Measurements from ENCODE around the gene DYNLT4. TPM values are rescaled to one million over a fixed set of nuclear protein-coding genes. Genes with fewer than 3 reads are reported as not detected.
A peak's percentile ranks its signal among the peaks of the same experiment; 100 is the strongest.
"Not testable (repeated sequence)": the region's sequence is repeated elsewhere in the genome, so short reads cannot be mapped to it uniquely, and the experiment has no call there.

DYNLT4 gene
- total RNA-seq, 4 donors from 2014 or later, result 1.4 TPM; not detected in 3

- no peaks in the 10 kb centered on the region for H3K36me3 ChIP-seq
- H3K27ac ChIP-seq, result peak overlapping the region in 1 of 4 donors; percentile 14
- 59% methylated on average over 23 of the region's 24 CpGs; no CpG with 5 or more reads in 1 of the 2 donors for WGBS, 2 donors (ENCODE audit: low coverage in 1 of 2)
- intact Hi-C loops (cut with DNase I; ENCODE audit: low total_unique reads) (no loop called here), in situ Hi-C loops (cut with MboI; ENCODE audit: low pct_ligation_motif_present in 1 of 4, low pct_unique_long_range_greater_than_20kb in 1 of 4, low sequenced_read_pairs in 3 of 4) (loop anchor here in 3 of 4 donors (25.0 kb wide), 3 partner anchors 186 to 661 kb away; partner anchors contain the start of genes HECTD3 (in 1 of the 3), TESK2 (in 1 of the 3) and UROD (in 1 of the 3))
- no peaks in the 10 kb centered on the region for H3K27me3 ChIP-seq
- DNase-seq, result peak; percentile 30
- no peak overlapping the region for H3K4me3 ChIP-seq
- H3K9me3 ChIP-seq, result no peaks in the 10 kb centered on the region
- TF ChIP-seq CTCF (IDR thresholded peaks at IDR 0.05) (no peak), EP300 (IDR thresholded peaks at IDR 0.05; ENCODE audit: low read depth) (no peak), POLR2A (IDR thresholded peaks at IDR 0.05) (no peak), POLR2AphosphoS5 (IDR thresholded peaks at IDR 0.05) (no peak)
- no peaks in the 10 kb centered on the region for H3K4me1 ChIP-seq
These were observed 19.4 kb upstream of the DYNLT4 start for GRCh38 chr1:44826375-44827196.

GRCh38 chr1:44824392-44824791 lies 17.2 kb upstream of the DYNLT4 start:
- H3K27ac ChIP-seq; H3K36me3 ChIP-seq; H3K4me3 ChIP-seq; in situ Hi-C loops (cut with MboI; ENCODE audit: low pct_ligation_motif_present in 1 of 4, low pct_unique_long_range_greater_than_20kb in 1 of 4, low sequenced_read_pairs in 3 of 4); H3K9me3 ChIP-seq; DNase-seq; H3K27me3 ChIP-seq; intact Hi-C loops (cut with DNase I; ENCODE audit: low total_unique reads): not testable (repeated sequence)
- peaks cover under 1 to 13% (median 4%) of the 10 kb centered on the region in 4 donors for H3K4me1 ChIP-seq
- 89 to 93% methylated on average over 4 to 6 of the region's 6 CpGs for WGBS, 2 donors (ENCODE audit: low coverage in 1 of 2)

- TF ChIP-seq EP300 (IDR thresholded peaks at IDR 0.05; ENCODE audit: low read depth) (no peak), POLR2A (IDR thresholded peaks at IDR 0.05) (no peak)
- Histone ChIP-seq H3K27me3 (no peaks in the 10 kb centered on the region), H3K4me3 (no peak overlapping the region), H3K9me3 (no peaks in the 10 kb centered on the region), H3K27ac (no peak overlapping the region), H3K36me3 (no peaks in the 10 kb centered on the region), H3K4me1 (peaks cover 3 to 23% (median 12%) of the 10 kb centered on the region in 4 donors)
- peak; percentile 13 for DNase-seq
- intact Hi-C loops (cut with DNase I; ENCODE audit: low total_unique reads) (no loop called here), in situ Hi-C loops (cut with MboI; ENCODE audit: low pct_ligation_motif_present in 1 of 4, low pct_unique_long_range_greater_than_20kb in 1 of 4, low sequenced_read_pairs in 3 of 4) (no loop called here)
- WGBS, 2 donors (ENCODE audit: low coverage in 1 of 2), result 80% methylated on average over 15 of the region's 15 CpGs; no CpG with 5 or more reads in 1 of the 2 donors
These were observed 15.9 kb upstream of the DYNLT4 start for GRCh38 chr1:44822981-44823451.

GRCh38 chr1:44822131-44822701 lies 15.1 kb upstream of the DYNLT4 start:
- H3K27me3 ChIP-seq, result no peaks in the 10 kb centered on the region
- H3K4me1 ChIP-seq, result peaks cover 3 to 23% (median 12%) of the 10 kb centered on the region in 4 donors
- H3K4me3 ChIP-seq, result no peak overlapping the region
- intact Hi-C loops (cut with DNase I; ENCODE audit: low total_unique reads), result no loop called here
- no peak overlapping the region for H3K27ac ChIP-seq
- WGBS, 2 donors (ENCODE audit: low coverage in 1 of 2), result 86% methylated on average over 6 of the region's 6 CpGs; no CpG with 5 or more reads in 1 of the 2 donors
- in situ Hi-C loops (cut with MboI; ENCODE audit: low pct_ligation_motif_present in 1 of 4, low pct_unique_long_range_greater_than_20kb in 1 of 4, low sequenced_read_pairs in 3 of 4), result no loop called here
- DNase-seq, result no peak
- no peaks in the 10 kb centered on the region for H3K36me3 ChIP-seq
- TF ChIP-seq CTCF (IDR thresholded peaks at IDR 0.05) (no peak), POLR2A (IDR thresholded peaks at IDR 0.05) (no peak), POLR2AphosphoS5 (IDR thresholded peaks at IDR 0.05) (no peak), EP300 (IDR thresholded peaks at IDR 0.05; ENCODE audit: low read depth) (no peak)
- no peaks in the 10 kb centered on the region for H3K9me3 ChIP-seq

- no peak for DNase-seq
- Histone ChIP-seq H3K36me3 (no peaks in the 10 kb centered on the region), H3K4me1 (peaks cover 3 to 23% (median 12%) of the 10 kb centered on the region in 4 donors), H3K9me3 (no peaks in the 10 kb centered on the region), H3K27me3 (no peaks in the 10 kb centered on the region), H3K4me3 (no peak overlapping the region), H3K27ac (peak overlapping the region in 3 of 4 donors; percentile 9 to 91 (median 90))
- in situ Hi-C loops (cut with MboI; ENCODE audit: low pct_ligation_motif_present in 1 of 4, low pct_unique_long_range_greater_than_20kb in 1 of 4, low sequenced_read_pairs in 3 of 4), result no loop called here
- intact Hi-C loops (cut with DNase I; ENCODE audit: low total_unique reads), result no loop called here
- 83 to 88% methylated on average over 2 to 9 of the region's 9 CpGs for WGBS, 2 donors (ENCODE audit: low coverage in 1 of 2)
- no peak for TF ChIP-seq CTCF (IDR thresholded peaks at IDR 0.05)
- no peak for TF ChIP-seq POLR2AphosphoS5 (IDR thresholded peaks at IDR 0.05)
These were observed 14.1 kb upstream of the DYNLT4 start for GRCh38 chr1:44821240-44821715.
